Stimulated activated CD4-positive, alpha-beta T cell treated with anti-CD3 and anti-CD28 coated beads, Interleukin-4, amount 100 ng/mL, for 24 hours (primary cell): Measurements from ENCODE around the gene SIRT5.

Experiments
- DNase-seq: peaks from one replicate; pipeline ENCODE4 v3.0.0-alpha.2; 2020

The SIRT5 gene

DNA sequence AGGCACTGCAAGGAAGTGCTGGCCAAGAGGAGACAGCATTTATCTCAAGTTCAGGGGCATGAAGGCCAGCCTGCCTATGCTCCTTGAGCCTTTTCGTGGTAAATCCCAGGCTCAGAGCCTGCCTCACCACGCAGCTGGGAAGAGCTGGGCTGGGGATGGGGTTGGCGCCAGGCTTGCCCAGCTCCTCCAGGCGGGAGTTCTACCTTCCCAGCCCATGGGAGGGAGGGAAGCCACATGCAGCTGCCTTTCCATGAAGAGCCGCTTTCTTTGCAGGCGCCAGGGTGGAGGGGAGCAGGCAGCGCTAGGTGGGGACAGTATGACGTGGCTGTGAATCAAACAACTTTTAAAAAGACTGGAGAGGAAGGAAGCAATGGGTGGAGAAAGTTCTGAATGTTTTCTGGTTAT, 19.5 kb upstream of the SIRT5 start:
- DNase-seq, result no peak

GRCh38 chr6:13557841-13558240, 16.6 kb upstream of the SIRT5 start:
- no peak for DNase-seq

GRCh38 chr6:13558718-13559117, 15.7 kb upstream of the SIRT5 start:
- no peak for DNase-seq

DNA sequence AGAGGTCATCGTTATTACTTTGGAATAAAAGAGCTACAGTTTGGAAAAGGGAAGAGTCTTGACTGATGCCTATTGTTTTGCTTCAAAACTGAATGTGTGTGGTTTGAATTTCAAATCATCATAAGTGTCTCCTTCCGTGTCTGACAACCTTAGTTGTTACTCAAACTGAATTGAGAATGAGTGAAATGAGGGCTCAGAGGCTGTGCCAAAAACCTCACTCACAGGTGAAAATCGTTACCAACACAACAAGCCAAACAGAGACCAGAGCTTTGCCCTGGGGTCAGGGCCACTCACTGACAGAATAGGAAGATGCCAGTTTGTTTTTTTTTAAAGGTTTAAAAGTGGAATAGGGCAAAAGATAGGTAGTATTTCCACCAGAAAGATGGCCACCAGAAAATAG, 15.2 kb upstream of the SIRT5 start:
- no peak for DNase-seq

DNA sequence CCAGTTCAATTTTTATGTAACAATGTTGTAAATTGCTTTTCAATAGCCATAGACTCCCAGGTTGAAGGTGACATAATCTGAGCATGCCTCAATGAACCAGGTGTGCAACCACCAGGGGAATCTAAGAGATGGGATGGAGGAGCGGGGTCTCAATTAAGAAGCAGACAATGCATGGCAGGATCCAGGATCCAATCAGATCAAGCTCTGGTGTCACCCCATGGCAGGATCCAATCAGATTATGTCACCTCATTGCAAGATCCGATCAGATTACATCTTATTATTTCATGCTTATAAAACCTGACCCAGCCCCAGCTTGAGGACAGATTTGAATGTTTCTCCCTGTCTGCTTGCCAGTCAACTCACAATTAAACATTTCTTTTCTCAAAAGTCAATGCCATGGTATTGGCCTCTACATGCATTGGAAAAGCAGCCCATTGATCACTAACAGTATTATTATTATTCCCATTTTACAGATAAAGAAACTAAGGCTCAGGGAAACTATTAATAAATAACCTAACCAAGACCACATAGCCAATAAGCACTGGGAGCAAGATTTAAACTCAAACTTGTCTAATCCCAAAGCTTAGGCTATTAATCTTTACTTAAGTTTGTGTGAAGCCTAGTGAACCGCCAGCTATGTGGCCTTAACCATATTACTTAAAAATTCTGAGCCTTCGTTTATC, 14.3 kb upstream of the SIRT5 start:
- DNase-seq, result no peak

GRCh38 chr6:13560651-13561044, 13.8 kb upstream of the SIRT5 start:
- no peak for DNase-seq

- no peak for DNase-seq
These were observed 12.7 kb upstream of the SIRT5 start for GRCh38 chr6:13561624-13562267.

DNA sequence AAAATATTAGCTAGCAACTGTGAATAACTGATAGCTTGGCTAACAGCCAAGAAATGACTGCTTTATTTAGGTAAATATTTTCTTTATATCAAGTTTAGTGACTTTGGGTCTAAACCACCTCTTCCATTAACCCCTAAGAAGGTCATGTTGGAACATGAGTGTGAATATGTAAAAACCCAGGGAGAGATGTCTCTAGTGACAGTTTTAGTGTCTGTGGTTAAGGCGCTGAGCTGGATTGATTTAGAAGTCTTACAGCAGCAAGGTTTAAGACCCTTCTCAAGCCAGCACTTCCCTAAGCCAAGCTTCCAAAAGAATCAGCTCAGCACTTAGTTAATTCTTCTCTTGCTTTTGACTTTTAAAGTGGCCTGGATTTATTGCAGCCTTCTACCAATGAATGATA, 11.4 kb upstream of the SIRT5 start:
- no peak for DNase-seq

DNA sequence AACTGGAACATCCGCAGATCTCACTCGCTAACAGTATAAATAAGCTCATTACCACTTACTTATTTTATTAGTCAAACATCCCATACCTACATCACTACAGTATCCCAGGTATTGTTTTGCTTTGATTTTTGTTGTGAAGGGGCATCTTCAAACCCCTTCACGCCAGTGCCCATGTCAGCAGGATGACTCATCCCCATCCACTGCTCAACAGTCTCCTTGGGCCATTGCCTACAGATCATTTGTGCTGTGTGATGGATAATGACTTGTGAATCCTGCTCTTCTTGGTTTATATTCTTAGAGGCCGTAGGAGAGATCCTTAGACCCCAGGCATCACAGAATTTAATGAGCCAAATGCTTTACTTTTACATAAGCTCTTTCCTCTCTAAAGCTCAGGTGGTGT, 8.5 kb upstream of the SIRT5 start:
- no peak for DNase-seq

GRCh38 chr6:13566500-13566899, 7.9 kb upstream of the SIRT5 start:
- no peak for DNase-seq

DNA sequence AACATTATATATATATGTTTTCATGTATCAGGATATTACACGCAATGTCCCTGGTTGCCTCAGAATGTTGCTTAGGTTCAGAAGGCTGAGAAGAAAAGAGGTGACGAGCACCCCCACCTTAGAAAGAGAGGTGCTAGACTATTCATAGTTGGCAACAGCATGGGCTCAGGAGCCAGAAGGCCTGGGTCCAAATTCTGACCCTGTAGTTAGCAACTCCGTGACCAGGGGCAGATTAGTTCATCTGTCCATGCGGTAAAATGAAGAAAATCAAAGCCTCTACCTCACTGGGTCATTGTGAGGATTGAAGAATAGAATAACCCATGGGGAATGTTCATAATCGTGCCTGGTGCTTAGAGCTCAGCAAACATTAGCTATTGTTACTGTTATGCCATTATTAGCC, 5.4 kb upstream of the SIRT5 start:
- no peak for DNase-seq

DNA sequence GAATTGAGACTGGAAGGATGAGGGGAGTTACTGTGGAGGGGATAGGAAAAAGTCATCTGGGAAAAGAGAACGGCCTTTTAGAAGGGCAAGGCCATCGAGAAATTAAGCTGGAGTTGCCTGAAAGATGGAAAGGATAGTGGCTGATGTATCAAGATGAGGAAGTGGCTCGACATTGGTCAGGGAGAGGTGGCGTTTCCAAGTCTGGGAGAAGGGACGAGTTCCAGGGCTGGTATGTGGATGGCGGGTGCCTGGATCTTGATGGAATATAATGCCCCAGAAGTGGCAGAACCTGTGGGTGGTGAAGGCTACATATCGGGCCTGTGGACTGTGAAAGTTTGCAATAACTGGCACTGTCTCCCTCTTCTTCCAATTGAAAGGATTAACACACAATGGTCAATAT, 2.2 kb upstream of the SIRT5 start:
- no peak for DNase-seq

DNA sequence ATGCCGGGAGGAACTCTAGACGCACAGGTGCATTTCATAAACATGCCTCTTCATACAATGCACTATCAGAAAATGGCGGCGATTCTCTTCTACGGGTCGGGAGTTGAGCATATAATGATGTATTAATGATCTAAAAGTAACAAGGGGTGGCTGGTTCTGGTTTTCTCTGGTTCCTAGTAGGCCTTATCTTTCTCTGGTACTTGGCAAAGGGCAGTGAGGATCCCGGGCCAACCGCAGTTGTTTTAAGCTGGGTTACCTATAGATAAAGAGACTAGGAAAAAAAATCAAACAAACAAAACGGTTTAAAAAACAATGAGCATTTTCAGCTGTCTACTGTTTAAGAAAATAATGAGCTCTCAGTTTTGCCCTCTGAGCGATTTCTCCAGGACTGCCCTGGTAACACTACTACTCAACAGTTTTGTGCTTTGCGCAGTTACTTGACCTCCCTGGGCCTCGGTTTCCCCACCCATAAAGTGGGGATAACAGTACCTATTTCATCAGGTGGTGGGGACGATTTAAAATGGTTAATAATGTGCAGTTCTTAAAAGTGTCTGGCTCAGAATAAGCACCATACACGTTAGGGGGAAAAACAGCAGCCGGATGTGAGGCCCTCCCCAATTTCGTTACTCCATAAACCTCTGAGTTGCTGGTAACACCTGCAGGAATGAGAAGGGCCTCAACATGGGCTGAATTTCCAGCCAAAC, 1.3 kb upstream of the SIRT5 start:
- no peak for DNase-seq

- DNase-seq, result peak; percentile 5
These were observed 711 bp upstream of the SIRT5 start for GRCh38 chr6:13573669-13574110.

- peak; percentile 92 for DNase-seq
These were observed 241 bp upstream of the SIRT5 start for GRCh38 chr6:13574149-13574570.

DNA sequence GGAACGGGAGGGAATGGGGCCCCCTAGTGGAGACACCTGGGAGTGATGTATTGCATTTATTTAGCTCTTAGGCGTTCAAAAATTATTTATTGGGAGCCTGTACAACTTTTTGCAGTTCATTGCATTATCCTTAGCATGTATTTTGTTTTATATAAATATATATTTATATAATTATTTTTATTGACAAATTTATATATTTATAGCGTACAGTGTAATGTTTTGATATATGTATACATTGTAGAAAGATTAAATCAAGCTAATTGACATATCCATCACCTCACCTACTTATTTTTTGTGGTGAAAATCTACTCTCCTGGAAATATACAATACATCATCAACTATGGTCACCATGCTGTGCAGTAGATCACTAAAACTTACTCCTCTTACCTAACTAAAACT, 975 bp downstream of the SIRT5 start:
- no peak for DNase-seq

GRCh38 chr6:13576017-13576416, 1.6 kb downstream of the SIRT5 start:
- DNase-seq, result no peak

DNA sequence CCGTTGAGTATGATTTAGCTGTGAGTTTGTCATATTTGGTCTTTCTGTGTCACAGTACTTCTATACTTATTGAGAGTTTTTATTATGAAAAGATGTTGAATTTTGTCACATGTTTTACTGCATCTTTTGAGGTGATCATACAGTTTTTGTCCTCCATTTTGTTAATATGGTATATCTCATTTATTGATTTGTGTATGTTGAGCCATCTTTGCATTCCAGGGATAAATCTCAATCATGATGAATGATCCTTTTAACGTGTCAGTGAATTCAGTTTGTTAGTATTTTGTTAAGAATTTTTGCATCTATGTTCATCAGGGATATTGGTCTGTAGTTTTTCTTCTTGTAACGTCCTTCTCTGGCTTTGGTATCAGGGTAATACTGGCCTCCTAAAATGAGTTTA, 3.5 kb downstream of the SIRT5 start:
- DNase-seq, result no peak

DNA sequence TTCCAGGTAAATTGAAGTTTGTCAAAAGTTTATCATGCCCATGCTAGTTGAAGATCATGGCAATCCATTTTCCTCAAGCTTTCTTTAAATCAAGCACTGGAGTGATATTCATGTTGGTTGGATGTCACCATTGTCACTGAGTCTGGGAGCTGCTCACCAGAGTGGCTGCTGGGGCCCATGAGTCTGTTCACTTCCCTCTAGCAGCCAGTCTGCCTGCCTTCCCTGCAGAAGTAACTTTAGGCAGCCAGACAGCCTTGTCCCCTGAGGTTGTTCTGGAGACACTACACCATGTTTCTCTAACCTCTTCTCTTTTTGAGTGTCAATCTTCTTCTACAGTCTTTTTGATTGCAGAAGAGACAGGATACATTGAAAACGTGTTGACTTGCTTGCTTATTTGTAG, 5.5 kb downstream of the SIRT5 start:
- DNase-seq, result no peak

DNA sequence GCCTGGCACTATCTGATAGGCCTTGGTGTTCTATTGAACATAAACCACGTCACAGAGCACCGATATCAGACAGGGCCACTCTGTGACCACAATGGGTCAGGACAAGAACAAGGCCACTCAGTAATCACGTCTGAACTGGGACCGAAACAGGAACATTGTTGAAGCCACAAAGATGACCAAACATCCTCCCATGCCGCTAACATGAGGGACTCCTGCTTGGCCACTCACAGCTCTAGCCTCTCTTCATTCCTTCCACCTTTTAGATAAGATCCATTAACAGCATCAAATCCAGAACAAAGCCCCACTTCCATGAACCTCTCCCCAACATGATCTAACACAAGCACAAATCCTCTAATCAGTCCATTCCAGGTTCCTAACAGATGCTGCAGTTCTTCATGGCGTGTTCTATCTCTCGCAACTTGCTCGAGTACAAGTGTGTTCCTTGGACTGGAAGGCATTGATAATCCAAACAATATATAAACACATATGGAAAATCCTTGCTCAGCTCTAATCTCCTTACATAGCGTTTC, 7.4 kb downstream of the SIRT5 start:
- DNase-seq, result no peak

DNA sequence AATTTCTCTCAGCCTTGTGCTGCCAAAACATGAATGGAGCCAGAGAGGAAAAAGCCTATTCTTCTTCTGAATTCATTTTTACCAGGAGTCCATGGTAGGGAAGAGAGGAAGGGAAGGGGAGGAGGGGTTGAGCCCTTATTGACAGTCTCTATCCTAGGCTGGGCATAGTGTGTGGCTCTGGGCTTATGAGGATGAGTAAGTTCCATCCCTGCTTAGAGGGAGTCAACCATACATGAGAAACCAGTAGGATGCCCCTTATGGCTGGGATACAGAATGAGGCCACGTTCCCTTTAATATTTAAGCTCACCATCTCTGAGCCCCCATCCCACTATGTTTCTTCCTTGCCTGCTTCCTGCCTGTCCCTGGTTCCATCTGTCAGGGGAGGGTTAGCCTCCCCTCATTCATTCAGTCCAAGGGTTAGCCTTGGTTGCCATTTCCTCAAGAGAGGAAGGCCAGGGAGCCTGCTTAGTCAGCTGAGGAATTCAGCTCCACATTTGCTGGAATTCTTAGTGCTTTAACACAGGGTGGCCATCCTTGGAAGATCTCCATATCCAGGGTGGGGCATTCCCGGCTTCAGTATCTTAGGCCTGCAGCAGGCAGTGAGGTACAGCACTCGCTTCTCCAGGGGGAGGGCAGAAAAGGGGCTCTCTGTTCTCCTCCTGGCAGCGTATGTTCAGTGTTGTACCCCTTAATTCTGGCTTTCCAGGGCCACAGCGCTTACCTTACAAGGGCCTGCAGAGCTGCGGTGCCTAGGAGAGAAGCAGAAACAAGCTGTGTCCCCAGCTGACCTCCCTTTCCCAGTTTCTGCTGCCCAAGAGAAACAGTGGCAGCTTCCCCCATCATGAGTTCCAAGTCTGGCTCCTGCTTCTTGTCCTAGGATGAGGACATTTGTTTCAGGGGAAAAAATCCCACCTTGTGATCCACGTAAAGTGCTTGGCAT, 12.5 kb downstream of the SIRT5 start:
- no peak for DNase-seq

- DNase-seq, result no peak
These were observed 15.4 kb downstream of the SIRT5 start for GRCh38 chr6:13589801-13590200.
